Gastroesophageal sphincter (tissue), 3 donors: ENCODE results near the gene ATAD2B.

Experiments
- CTCF ChIP-seq, 4 experiments: fragments of 200-600 bp in 2 of 4; fragments of 450-650 bp in 2 of 4; sonication (generic) in 1 of 4; IDR thresholded peaks; one replicate each; pipeline ENCODE4 v1.5.1; 2017 to 2019; ENCODE audit warnings: antibody characterized with exemption in 4 of 4, mild to moderate bottlenecking in 2 of 4, moderate library complexity in 2 of 4
- POLR2A ChIP-seq, 2 donors: fragments of 450-650 bp; IDR thresholded peaks; one replicate each; pipeline ENCODE4 v1.6.1; 2017; ENCODE audit warnings: antibody characterized with exemption in 2 of 2, mild to moderate bottlenecking in 2 of 2, moderate library complexity in 1 of 2
- POLR2AphosphoS5 ChIP-seq: sonication (generic); formaldehyde crosslinking; IDR thresholded peaks from one replicate; pipeline ENCODE4 v1.6.1; 2017; ENCODE audit warnings: antibody characterized with exemption

GRCh38 chr2:23912054-23912453 is 14.9 kb downstream of the ATAD2B start:
- TF ChIP-seq POLR2A (IDR thresholded peaks at IDR 0.05), result no peak
- TF ChIP-seq CTCF (IDR thresholded peaks at IDR 0.05), result no peak
- no peak for TF ChIP-seq POLR2AphosphoS5
